Endodermal cell (in vitro differentiated cells): ENCODE measurements around the gene CA9. TPM values are rescaled to one million over a fixed set of nuclear protein-coding genes. Genes with fewer than 3 reads are reported as not detected.

Experiments
- DNase-seq: peaks from one replicate; pipeline ENCODE4 v3.0.0-alpha.2; 2017
- H3K27ac ChIP-seq: 2 replicates; pipeline ENCODE4 v1.5.1; 2013; ENCODE audit warnings: mild to moderate bottlenecking, low read depth, low read length, moderate library complexity
- H3K27me3 ChIP-seq: 2 replicates; pipeline ENCODE4 v1.6.1; 2013; ENCODE audit warnings: mild to moderate bottlenecking, low read length, moderate library complexity; ENCODE audit not compliant: insufficient read depth, control insufficient read depth, poor library complexity, severe bottlenecking
- H3K36me3 ChIP-seq: 2 replicates; pipeline ENCODE4 v1.7.0; 2013; ENCODE audit warnings: mild to moderate bottlenecking, low read length, moderate library complexity; ENCODE audit not compliant: control insufficient read depth, insufficient read depth
- H3K4me1 ChIP-seq: one replicate; pipeline ENCODE4 v1.7.0; 2013; ENCODE audit warnings: low read length; ENCODE audit not compliant: control insufficient read depth, insufficient read depth
- H3K4me3 ChIP-seq: 2 replicates; pipeline ENCODE4 v1.5.1; 2013; ENCODE audit warnings: mild to moderate bottlenecking, low read length, moderate library complexity
- H3K9ac ChIP-seq: 2 replicates; pipeline ENCODE4 v1.6.1; 2013; ENCODE audit warnings: mild to moderate bottlenecking, low read length, moderate library complexity; ENCODE audit not compliant: poor library complexity, severe bottlenecking; ENCODE audit errors: extremely low read depth
- H3K9me3 ChIP-seq: 2 replicates; pipeline ENCODE4 v1.6.1; 2013; ENCODE audit warnings: mild to moderate bottlenecking, low read length, moderate library complexity; ENCODE audit not compliant: control insufficient read depth
- H3K27ac Mint-ChIP-seq: 2 replicates; pipeline ENCODE4 v1.8.0; 2020; ENCODE audit warnings: mixed read lengths
- H3K27me3 Mint-ChIP-seq: 2 replicates; pipeline ENCODE4 v1.8.0; 2021; ENCODE audit warnings: mild to moderate bottlenecking, mixed read lengths; ENCODE audit not compliant: insufficient read depth
- H3K36me3 Mint-ChIP-seq: 2 replicates; pipeline ENCODE4 v1.8.0; 2020; ENCODE audit warnings: low read depth, mixed read lengths
- H3K4me1 Mint-ChIP-seq: 2 replicates; pipeline ENCODE4 v1.8.0; 2020; ENCODE audit warnings: mixed read lengths
- H3K4me3 Mint-ChIP-seq: 2 replicates; pipeline ENCODE4 v1.8.0; 2020; ENCODE audit warnings: mild to moderate bottlenecking, moderate library complexity, mixed read lengths
- H3K9me3 Mint-ChIP-seq: 2 replicates; pipeline ENCODE4 v1.8.0; 2020; ENCODE audit warnings: mild to moderate bottlenecking, mixed read lengths
- CTCF ChIP-seq: fragments of 200-600 bp; sonication (generic); conservative IDR thresholded peaks from 2 replicates; pipeline ENCODE4 v1.5.0; 2021; ENCODE audit warnings: antibody characterized with exemption, mild to moderate bottlenecking
- WGBS, 2 experiments: methylation state at CpG; one replicate each; pipeline versions ENCODE4 v1.1.5 to v1.1.7; 2013; ENCODE audit warnings: missing lambda C conversion rate in 2 of 2, mixed read lengths in 1 of 2; ENCODE audit not compliant: insufficient coverage in 1 of 2, insufficient read length in 1 of 2; 5-methylcytosine and 5-hydroxymethylcytosine counted together
- total RNA-seq, 2 donors: library from RNA; stranded (reverse); fragmentation: NEBNext Ultra II Directional in 1 of 2; extraction: Animal tissue kit (Norgen Biotek cat#: 25700) in 1 of 2; gene quantifications; 2 replicates in 1 of 2; 3 replicates in 1 of 2; pipeline ENCODE4 v1.2.1, GENCODE V29; 2021

CA9 gene
- total RNA-seq, 2 donors from 2014 or later = 1.8 to 3.6 TPM

GRCh38 chr9:35710818-35711500 lies 37.2 kb downstream of the CA9 start:
- H3K4me1 Mint-ChIP-seq = no peaks in the 10 kb centered on the region
- H3K27ac ChIP-seq = no peak overlapping the region
- no peak overlapping the region for H3K4me3 ChIP-seq
- H3K36me3 ChIP-seq = peaks cover 92% of the 10 kb centered on the region
- no peak overlapping the region for H3K4me3 Mint-ChIP-seq
- no peak overlapping the region for H3K9ac ChIP-seq
- no peak for TF ChIP-seq CTCF
- H3K9me3 Mint-ChIP-seq = no peaks in the 10 kb centered on the region
- no peaks in the 10 kb centered on the region for H3K4me1 ChIP-seq
- DNase-seq = no peak
- H3K27me3 Mint-ChIP-seq = no peaks in the 10 kb centered on the region
- no peaks in the 10 kb centered on the region for H3K9me3 ChIP-seq
- 92 to 94% methylated on average over 2 to 7 of the region's 7 CpGs for WGBS, 2 experiments
- peaks cover 79% of the 10 kb centered on the region for H3K36me3 Mint-ChIP-seq
- no peak overlapping the region for H3K27ac Mint-ChIP-seq
- H3K27me3 ChIP-seq = no peaks in the 10 kb centered on the region

GRCh38 chr9:35711501-35712428 lies 38.0 kb downstream of the CA9 start:
- Mint-ChIP-seq H3K4me1 (no peaks in the 10 kb centered on the region), H3K27me3 (no peaks in the 10 kb centered on the region), H3K9me3 (no peaks in the 10 kb centered on the region), H3K27ac (no peak overlapping the region), H3K36me3 (peaks cover 80% of the 10 kb centered on the region), H3K4me3 (no peak overlapping the region)
- Histone ChIP-seq H3K36me3 (peaks cover 93% of the 10 kb centered on the region), H3K4me3 (no peak overlapping the region), H3K27ac (no peak overlapping the region), H3K4me1 (no peaks in the 10 kb centered on the region), H3K9me3 (no peaks in the 10 kb centered on the region), H3K27me3 (no peaks in the 10 kb centered on the region), H3K9ac (no peak overlapping the region)
- no peak for DNase-seq
- TF ChIP-seq CTCF = no peak
- 91 to 96% methylated on average over 21 of the region's 21 CpGs for WGBS, 2 experiments

GRCh38 chr9:35712762-35713400 lies 39.2 kb downstream of the CA9 start:
- Histone ChIP-seq H3K4me3 (no peak overlapping the region), H3K4me1 (no peaks in the 10 kb centered on the region), H3K9me3 (no peaks in the 10 kb centered on the region), H3K9ac (no peak overlapping the region), H3K27me3 (no peaks in the 10 kb centered on the region), H3K27ac (no peak overlapping the region), H3K36me3 (peaks cover 93% of the 10 kb centered on the region)
- DNase-seq = peak; percentile 68
- peak; percentile 57 for TF ChIP-seq CTCF
- Mint-ChIP-seq H3K27me3 (no peaks in the 10 kb centered on the region), H3K4me3 (no peak overlapping the region), H3K9me3 (no peaks in the 10 kb centered on the region), H3K36me3 (peaks cover 80% of the 10 kb centered on the region), H3K4me1 (no peaks in the 10 kb centered on the region), H3K27ac (peak overlapping the region; percentile 27)
- 93 to 96% methylated on average over 4 to 11 of the region's 11 CpGs for WGBS, 2 experiments
